GM12891 (cell line): ENCODE data around the gene USP34.

Source experiments
- DNase-seq: peaks from one replicate; pipeline ENCODE4 v3.0.0; 2011; ENCODE audit warnings: low spot score; ENCODE audit not compliant: insufficient read length
- FAIRE-seq: peaks from 2 replicates; lab custom pipeline; 2011; peaks lifted over from hg19 to GRCh38; lab: Jason Lieb, UNC
- PAX5 ChIP-seq: IDR thresholded peaks from 2 replicates; pipeline ENCODE4 v1.6.1; 2011; ENCODE audit warnings: low read length, moderate library complexity, mild to moderate bottlenecking; ENCODE audit not compliant: insufficient read depth, severe bottlenecking
- POLR2A ChIP-seq: IDR thresholded peaks from 2 replicates; pipeline ENCODE4 v1.6.1; 2011; ENCODE audit warnings: low read depth, low read length, control low read depth
- POLR2AphosphoS5 ChIP-seq: IDR thresholded peaks from 2 replicates; pipeline ENCODE4 v1.6.1; 2011; ENCODE audit warnings: low read depth, low read length, control low read depth
- POU2F2 ChIP-seq: IDR thresholded peaks from 2 replicates; pipeline ENCODE4 v1.6.1; 2011; ENCODE audit warnings: low read depth, mild to moderate bottlenecking, control low read depth, low read length, moderate library complexity
- SPI1 ChIP-seq: IDR thresholded peaks from 2 replicates; pipeline ENCODE4 v1.6.1; 2011; ENCODE audit warnings: low read depth, low read length, control low read depth
- TAF1 ChIP-seq: IDR thresholded peaks from 2 replicates; pipeline ENCODE4 v1.6.1; 2011; ENCODE audit warnings: low read depth, low read length, control low read depth

USP34 gene

GRCh38 chr2:61145990-61146389 lies 324.9 kb downstream of the USP34 start:
- FAIRE-seq (no peak), DNase-seq (no peak)
- TF ChIP-seq SPI1 (no peak), POU2F2 (no peak), PAX5 (no peak), TAF1 (no peak), POLR2A (no peak), POLR2AphosphoS5 (no peak)

- peak; percentile 84 for DNase-seq
- no peak for TF ChIP-seq SPI1
- TF ChIP-seq POU2F2, result no peak
- no peak for TF ChIP-seq PAX5
- peak; percentile 72 for TF ChIP-seq POLR2A
- peak; percentile 75 for TF ChIP-seq POLR2AphosphoS5
- no peak for TF ChIP-seq TAF1
- peak; percentile 98 for FAIRE-seq
These were observed 326.1 kb downstream of the USP34 start for GRCh38 chr2:61144697-61145268.

GRCh38 chr2:61141151-61141550 lies 329.7 kb downstream of the USP34 start:
- FAIRE-seq (no peak), DNase-seq (no peak)
- TF ChIP-seq POLR2AphosphoS5 (no peak), SPI1 (no peak), POLR2A (no peak), POU2F2 (no peak), PAX5 (no peak), TAF1 (no peak)

DNA sequence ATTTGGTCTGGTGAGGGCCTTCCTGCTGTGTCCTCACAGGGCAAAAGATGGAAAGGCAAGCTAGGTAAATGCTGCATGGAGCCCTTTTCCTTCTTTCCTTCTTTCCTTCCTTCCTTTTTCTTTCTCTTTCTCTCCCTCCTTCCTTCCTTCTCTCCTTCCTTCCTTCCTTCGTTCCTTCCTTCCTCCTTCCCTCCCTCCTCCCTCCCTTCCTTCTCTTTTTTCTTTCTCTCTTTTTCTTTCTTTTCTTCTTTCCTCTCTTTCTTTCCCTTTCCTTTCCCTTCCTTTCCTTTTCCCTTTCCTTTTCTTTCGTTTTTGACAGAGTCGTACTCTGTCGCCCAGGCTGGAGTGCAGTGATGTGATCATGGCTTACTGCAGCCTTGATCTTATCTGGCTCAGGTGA lies 332.0 kb downstream of the USP34 start:
- FAIRE-seq, result no peak
- TF ChIP-seq PAX5 (no peak), SPI1 (no peak), POU2F2 (no peak), POLR2AphosphoS5 (no peak)
- no peak for DNase-seq
